ENCODE results near the gene MSH3.
"Not testable (repeated sequence)": the region's sequence is repeated elsewhere in the genome, so short reads cannot be mapped to it uniquely, and the experiment has no call there.

The MSH3 gene

GRCh38 chr5:80834710-80835109, 180.3 kb downstream of the MSH3 start:
- TF ChIP-seq CTCF (IDR thresholded peaks at IDR 0.05; ENCODE audit: borderline replicate concordance, insufficient read depth, low read depth, low read length) = no peak
- no peak overlapping the region for H3K4me3 ChIP-seq (ENCODE audit: low read depth, low read length)

DNA sequence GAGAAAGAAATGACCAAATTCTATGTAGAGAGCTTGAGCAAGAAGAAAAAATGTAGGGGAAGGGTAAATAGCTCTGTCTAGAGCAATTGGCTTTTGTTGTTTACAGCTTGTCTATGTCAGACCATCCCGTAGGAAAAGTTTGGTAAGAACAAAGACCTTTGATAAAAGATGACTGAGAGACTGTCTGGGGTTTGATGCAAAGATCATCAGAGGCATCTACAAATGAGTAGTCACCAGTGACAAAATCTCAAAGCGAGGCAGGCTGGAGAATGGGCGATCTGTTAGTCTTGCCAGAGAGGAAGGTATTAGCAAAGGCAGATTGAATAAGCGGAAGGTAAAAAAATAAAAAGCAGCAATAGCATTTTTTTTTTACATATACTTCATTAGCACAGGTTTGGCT, 180.7 kb downstream of the MSH3 start:
- no peak for TF ChIP-seq CTCF (IDR thresholded peaks at IDR 0.05; ENCODE audit: borderline replicate concordance, insufficient read depth, low read depth, low read length)

GRCh38 chr5:80837679-80838078, 183.2 kb downstream of the MSH3 start:
- TF ChIP-seq CTCF (IDR thresholded peaks at IDR 0.05; ENCODE audit: borderline replicate concordance, insufficient read depth, low read depth, low read length) = no peak
- no peak overlapping the region for H3K4me3 ChIP-seq (ENCODE audit: low read depth, low read length)

More for the DNA sequence above, 180.7 kb downstream of the MSH3 start:
- H3K4me3 ChIP-seq (ENCODE audit: low read depth, low read length) = no peak overlapping the region

DNA sequence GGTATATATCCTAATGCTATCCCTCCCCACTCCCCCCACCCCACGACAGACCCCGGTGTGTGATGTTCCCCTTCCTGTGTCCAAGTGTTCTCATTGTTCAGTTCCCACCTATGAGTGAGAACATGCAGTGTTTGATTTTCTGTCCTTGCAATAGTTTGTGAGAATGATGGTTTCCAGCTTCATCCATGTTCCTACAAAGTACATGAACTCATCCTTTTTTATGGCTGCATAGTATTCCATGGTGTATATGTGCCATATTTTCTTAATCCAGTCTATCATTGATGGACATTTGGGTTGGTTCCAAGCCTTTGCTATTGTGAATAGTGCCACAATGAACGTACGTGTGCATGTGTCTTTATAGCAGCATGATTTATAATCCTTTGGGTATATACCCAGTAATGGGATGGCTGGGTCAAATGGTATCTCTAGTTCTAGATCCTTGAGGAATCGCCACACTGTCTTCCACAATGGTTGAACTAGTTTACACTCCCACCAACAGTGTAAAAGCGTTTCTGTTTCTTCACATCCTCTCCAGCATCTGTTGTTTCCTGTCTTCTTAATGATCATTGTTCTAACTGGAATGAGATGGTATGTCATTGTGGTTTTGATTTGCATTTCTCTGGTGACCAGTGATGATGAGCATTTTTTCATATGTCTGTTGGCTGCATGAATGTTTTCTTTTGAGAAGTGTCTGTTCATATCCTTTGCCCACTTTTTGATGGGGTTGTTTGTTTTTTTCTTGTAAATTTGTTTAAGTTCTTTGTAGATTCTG, 186.8 kb downstream of the MSH3 start:
- not testable (repeated sequence) for H3K4me3 ChIP-seq (ENCODE audit: low read depth, low read length)

GRCh38 chr5:80846422-80846821, 192.0 kb downstream of the MSH3 start:
- H3K4me3 ChIP-seq (ENCODE audit: low read depth, low read length) = not testable (repeated sequence)

- H3K4me3 ChIP-seq (ENCODE audit: low read depth, low read length) = not testable (repeated sequence)
These were observed 195.7 kb downstream of the MSH3 start for GRCh38 chr5:80850168-80850567.

GRCh38 chr5:80852331-80853245, 198.1 kb downstream of the MSH3 start:
- TF ChIP-seq CTCF (IDR thresholded peaks at IDR 0.05; ENCODE audit: borderline replicate concordance, insufficient read depth, low read depth, low read length) = no peak
- no peak overlapping the region for H3K4me3 ChIP-seq (ENCODE audit: low read depth, low read length)

GRCh38 chr5:80853413-80853812, 199.0 kb downstream of the MSH3 start:
- H3K4me3 ChIP-seq (ENCODE audit: low read depth, low read length) = no peak overlapping the region
- TF ChIP-seq CTCF (IDR thresholded peaks at IDR 0.05; ENCODE audit: borderline replicate concordance, insufficient read depth, low read depth, low read length) = no peak

All from GM12875 (cell line).